PC-9 (cell line): ENCODE results near the gene CLCN1.

Experiments
- EZH2 ChIP-seq: fragments of 200-600 bp; sonication (generic); IDR thresholded peaks from 2 replicates; pipeline ENCODE4 v1.8.0; 2017; ENCODE audit warnings: antibody characterized with exemption, low read depth
- TF ChIP-seq, protein P1 (sequence below): fragments of 200-600 bp; sonication (generic); conservative IDR thresholded peaks from 2 replicates; pipeline ENCODE4 v1.6.1; 2017; ENCODE audit warnings: mixed run types, antibody characterized with exemption, mild to moderate bottlenecking, moderate library complexity

DNA sequence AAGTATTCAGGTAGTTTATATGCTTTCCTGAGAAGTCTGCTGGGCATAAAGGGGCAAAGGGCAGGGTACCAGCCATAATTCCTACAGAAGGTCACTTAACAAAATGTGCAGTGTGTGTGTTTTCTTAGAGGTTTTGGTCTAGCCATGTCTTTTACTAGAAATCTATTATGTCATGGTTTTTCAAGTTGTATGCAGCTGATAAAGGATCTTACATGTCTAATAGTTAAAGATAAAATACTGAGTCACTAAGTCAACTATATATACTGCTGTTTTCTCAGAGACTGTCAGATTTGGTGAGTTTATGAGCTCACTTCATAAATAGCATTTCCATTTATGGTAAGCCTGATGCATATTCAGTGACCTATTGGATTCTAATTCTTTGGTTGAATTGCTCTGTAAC, 20.0 kb upstream of the CLCN1 start:
- no peak for TF ChIP-seq EZH2
- TF ChIP-seq, protein P1, sequence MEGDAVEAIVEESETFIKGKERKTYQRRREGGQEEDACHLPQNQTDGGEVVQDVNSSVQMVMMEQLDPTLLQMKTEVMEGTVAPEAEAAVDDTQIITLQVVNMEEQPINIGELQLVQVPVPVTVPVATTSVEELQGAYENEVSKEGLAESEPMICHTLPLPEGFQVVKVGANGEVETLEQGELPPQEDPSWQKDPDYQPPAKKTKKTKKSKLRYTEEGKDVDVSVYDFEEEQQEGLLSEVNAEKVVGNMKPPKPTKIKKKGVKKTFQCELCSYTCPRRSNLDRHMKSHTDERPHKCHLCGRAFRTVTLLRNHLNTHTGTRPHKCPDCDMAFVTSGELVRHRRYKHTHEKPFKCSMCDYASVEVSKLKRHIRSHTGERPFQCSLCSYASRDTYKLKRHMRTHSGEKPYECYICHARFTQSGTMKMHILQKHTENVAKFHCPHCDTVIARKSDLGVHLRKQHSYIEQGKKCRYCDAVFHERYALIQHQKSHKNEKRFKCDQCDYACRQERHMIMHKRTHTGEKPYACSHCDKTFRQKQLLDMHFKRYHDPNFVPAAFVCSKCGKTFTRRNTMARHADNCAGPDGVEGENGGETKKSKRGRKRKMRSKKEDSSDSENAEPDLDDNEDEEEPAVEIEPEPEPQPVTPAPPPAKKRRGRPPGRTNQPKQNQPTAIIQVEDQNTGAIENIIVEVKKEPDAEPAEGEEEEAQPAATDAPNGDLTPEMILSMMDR: no peak
